SHP77 (cell line): Measurements from ENCODE around the gene IPCEF1.

ENCODE experiments used
- DNase-seq, 2 experiments: peaks; one replicate each; lab custom pipeline; 2025; lab: John Stamatoyannopoulos, UW

The IPCEF1 gene

GRCh38 chr6:154165478-154165877 is 191.1 kb downstream of the IPCEF1 start:
- DNase-seq: no peak

GRCh38 chr6:154164397-154164796 is 192.2 kb downstream of the IPCEF1 start:
- DNase-seq: no peak

- DNase-seq: no peak
Observed at GRCh38 chr6:154161689-154162088, 194.9 kb downstream of the IPCEF1 start.

GRCh38 chr6:154159126-154159525 is 197.5 kb downstream of the IPCEF1 start:
- DNase-seq: no peak

GRCh38 chr6:154157706-154158105 is 198.9 kb downstream of the IPCEF1 start:
- no peak for DNase-seq

GRCh38 chr6:154157082-154157481 is 199.5 kb downstream of the IPCEF1 start:
- DNase-seq: no peak

GRCh38 chr6:154156135-154156896 is 200.3 kb downstream of the IPCEF1 start:
- DNase-seq: peak; percentile 34 to 39

- DNase-seq: peak; percentile 43 to 60
Observed at GRCh38 chr6:154154389-154154967, 202.1 kb downstream of the IPCEF1 start.

GRCh38 chr6:154143753-154144152 is 212.8 kb downstream of the IPCEF1 start:
- DNase-seq: no peak

- no peak for DNase-seq
Observed at GRCh38 chr6:154140743-154141142, 215.9 kb downstream of the IPCEF1 start.

- no peak for DNase-seq
Observed at GRCh38 chr6:154139892-154140291, 216.7 kb downstream of the IPCEF1 start.

GRCh38 chr6:154138793-154139192 is 217.8 kb downstream of the IPCEF1 start:
- no peak for DNase-seq

- no peak for DNase-seq
Observed at GRCh38 chr6:154134471-154135147, 222.0 kb downstream of the IPCEF1 start.

- DNase-seq: no peak
Observed at GRCh38 chr6:154127657-154128056, 228.9 kb downstream of the IPCEF1 start.

GRCh38 chr6:154125421-154125820 is 231.2 kb downstream of the IPCEF1 start:
- no peak for DNase-seq

GRCh38 chr6:154123155-154123956 is 233.2 kb downstream of the IPCEF1 start:
- no peak for DNase-seq

GRCh38 chr6:154122195-154122925 is 234.2 kb downstream of the IPCEF1 start:
- no peak for DNase-seq

GRCh38 chr6:154117485-154117884 is 239.1 kb downstream of the IPCEF1 start:
- no peak for DNase-seq

- DNase-seq: no peak
Observed at GRCh38 chr6:154113392-154113791, 243.2 kb downstream of the IPCEF1 start.

GRCh38 chr6:154112181-154112809 is 244.3 kb downstream of the IPCEF1 start:
- no peak for DNase-seq

GRCh38 chr6:154111025-154111424 is 245.6 kb downstream of the IPCEF1 start:
- no peak for DNase-seq
